GM12874 (cell line): ENCODE results near the gene DDX24.
A peak's percentile ranks its signal among the peaks of the same experiment; 100 is the strongest.

ENCODE experiments used
- CTCF ChIP-seq: IDR thresholded peaks from 2 replicates; pipeline ENCODE4 v1.5.1; 2011; ENCODE audit warnings: low read depth, mild to moderate bottlenecking, control low read depth, low read length, moderate library complexity; ENCODE audit not compliant: insufficient read depth

The DDX24 gene

GRCh38 chr14:94031883-94032279 is 49.1 kb downstream of the DDX24 start:
- no peak for TF ChIP-seq CTCF

- TF ChIP-seq CTCF, result no peak
These were observed 49.7 kb downstream of the DDX24 start for GRCh38 chr14:94031161-94031882.

GRCh38 chr14:94030571-94030970 is 50.4 kb downstream of the DDX24 start:
- TF ChIP-seq CTCF, result no peak

- no peak for TF ChIP-seq CTCF
These were observed 51.3 kb downstream of the DDX24 start for GRCh38 chr14:94029671-94030203.

GRCh38 chr14:94029265-94029664 is 51.7 kb downstream of the DDX24 start:
- no peak for TF ChIP-seq CTCF

- TF ChIP-seq CTCF, result 0 out of 2 replicates have a peak, but pooled peaks have one; percentile 20
These were observed 52.6 kb downstream of the DDX24 start for GRCh38 chr14:94028450-94028826.

GRCh38 chr14:94027566-94028449 is 53.2 kb downstream of the DDX24 start:
- TF ChIP-seq CTCF, result no peak
